Mucosa of stomach (tissue), 1 donor: ENCODE measurements around the gene HEPH.
"Not testable (repeated sequence)": the region's sequence is repeated elsewhere in the genome, so short reads cannot be mapped to it uniquely, and the experiment has no call there.

Experiments used
- H3K27me3 ChIP-seq: one replicate; pipeline ENCODE4 v1.7.0; 2013; ENCODE audit warnings: mild to moderate bottlenecking, low read length; ENCODE audit not compliant: control insufficient read depth, insufficient read depth
- H3K36me3 ChIP-seq: one replicate; pipeline ENCODE4 v1.7.0; 2013; ENCODE audit warnings: low read length; ENCODE audit not compliant: control insufficient read depth, insufficient read depth
- H3K4me1 ChIP-seq: one replicate; pipeline ENCODE4 v1.7.0; 2013; ENCODE audit warnings: mild to moderate bottlenecking, low read length; ENCODE audit not compliant: control insufficient read depth, insufficient read depth
- H3K4me3 ChIP-seq: one replicate; pipeline ENCODE4 v1.7.0; 2013; ENCODE audit warnings: low read length
- H3K9ac ChIP-seq: one replicate; pipeline ENCODE4 v1.7.0; 2013; ENCODE audit warnings: mild to moderate bottlenecking, low read length, moderate library complexity
- H3K9me3 ChIP-seq: one replicate; pipeline ENCODE4 v1.7.0; 2013; ENCODE audit warnings: mild to moderate bottlenecking, low read length, moderate library complexity; ENCODE audit not compliant: control insufficient read depth
- donor health status: Pancreatic carcinoma.

Gene HEPH, protein sequence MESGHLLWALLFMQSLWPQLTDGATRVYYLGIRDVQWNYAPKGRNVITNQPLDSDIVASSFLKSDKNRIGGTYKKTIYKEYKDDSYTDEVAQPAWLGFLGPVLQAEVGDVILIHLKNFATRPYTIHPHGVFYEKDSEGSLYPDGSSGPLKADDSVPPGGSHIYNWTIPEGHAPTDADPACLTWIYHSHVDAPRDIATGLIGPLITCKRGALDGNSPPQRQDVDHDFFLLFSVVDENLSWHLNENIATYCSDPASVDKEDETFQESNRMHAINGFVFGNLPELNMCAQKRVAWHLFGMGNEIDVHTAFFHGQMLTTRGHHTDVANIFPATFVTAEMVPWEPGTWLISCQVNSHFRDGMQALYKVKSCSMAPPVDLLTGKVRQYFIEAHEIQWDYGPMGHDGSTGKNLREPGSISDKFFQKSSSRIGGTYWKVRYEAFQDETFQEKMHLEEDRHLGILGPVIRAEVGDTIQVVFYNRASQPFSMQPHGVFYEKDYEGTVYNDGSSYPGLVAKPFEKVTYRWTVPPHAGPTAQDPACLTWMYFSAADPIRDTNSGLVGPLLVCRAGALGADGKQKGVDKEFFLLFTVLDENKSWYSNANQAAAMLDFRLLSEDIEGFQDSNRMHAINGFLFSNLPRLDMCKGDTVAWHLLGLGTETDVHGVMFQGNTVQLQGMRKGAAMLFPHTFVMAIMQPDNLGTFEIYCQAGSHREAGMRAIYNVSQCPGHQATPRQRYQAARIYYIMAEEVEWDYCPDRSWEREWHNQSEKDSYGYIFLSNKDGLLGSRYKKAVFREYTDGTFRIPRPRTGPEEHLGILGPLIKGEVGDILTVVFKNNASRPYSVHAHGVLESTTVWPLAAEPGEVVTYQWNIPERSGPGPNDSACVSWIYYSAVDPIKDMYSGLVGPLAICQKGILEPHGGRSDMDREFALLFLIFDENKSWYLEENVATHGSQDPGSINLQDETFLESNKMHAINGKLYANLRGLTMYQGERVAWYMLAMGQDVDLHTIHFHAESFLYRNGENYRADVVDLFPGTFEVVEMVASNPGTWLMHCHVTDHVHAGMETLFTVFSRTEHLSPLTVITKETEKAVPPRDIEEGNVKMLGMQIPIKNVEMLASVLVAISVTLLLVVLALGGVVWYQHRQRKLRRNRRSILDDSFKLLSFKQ

GRCh38 chrX:66163849-66164411 is at the start of gene HEPH:
Gene HEPH, plus strand, starts transcription at chrX:66164247. Its CDS starts 6,324 bp downstream, at chrX:66170571.
- H3K27me3 ChIP-seq: no peaks in the 10 kb centered on the region
- no peak within 1 kb of the TSS for H3K4me3 ChIP-seq
- no peaks in the 10 kb centered on the region for H3K4me1 ChIP-seq
- H3K9me3 ChIP-seq: no peaks in the 10 kb centered on the region
- H3K36me3 ChIP-seq: no peaks in the 10 kb centered on the region
- H3K9ac ChIP-seq: no peak within 1 kb of the TSS

GRCh38 chrX:66118722-66119121 is 45.3 kb upstream of the HEPH start:
- not testable (repeated sequence) for H3K4me3 ChIP-seq, H3K36me3 ChIP-seq, H3K4me1 ChIP-seq, H3K27me3 ChIP-seq, H3K9ac ChIP-seq, H3K9me3 ChIP-seq

DNA sequence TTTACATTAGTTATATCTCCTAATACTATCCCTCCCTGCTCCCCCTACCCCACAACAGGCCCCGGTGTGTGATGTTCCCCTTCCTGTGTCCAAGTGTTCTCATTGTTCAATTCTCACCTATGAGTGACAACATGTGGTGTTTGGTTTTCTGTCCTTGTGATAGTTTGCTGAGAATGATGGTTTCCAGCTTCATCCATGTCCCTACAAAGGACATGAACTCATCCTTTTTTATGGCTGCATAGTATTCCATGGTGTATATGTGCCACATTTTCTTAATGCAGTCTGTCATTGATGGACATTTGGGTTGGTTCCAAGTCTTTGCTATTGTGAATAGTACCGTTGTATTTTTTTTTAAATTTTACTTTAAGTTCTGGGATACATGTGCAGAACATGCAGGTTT is 42.7 kb upstream of the HEPH start:
- not testable (repeated sequence) for H3K4me3 ChIP-seq, H3K9me3 ChIP-seq, H3K27me3 ChIP-seq, H3K36me3 ChIP-seq, H3K9ac ChIP-seq, H3K4me1 ChIP-seq

DNA sequence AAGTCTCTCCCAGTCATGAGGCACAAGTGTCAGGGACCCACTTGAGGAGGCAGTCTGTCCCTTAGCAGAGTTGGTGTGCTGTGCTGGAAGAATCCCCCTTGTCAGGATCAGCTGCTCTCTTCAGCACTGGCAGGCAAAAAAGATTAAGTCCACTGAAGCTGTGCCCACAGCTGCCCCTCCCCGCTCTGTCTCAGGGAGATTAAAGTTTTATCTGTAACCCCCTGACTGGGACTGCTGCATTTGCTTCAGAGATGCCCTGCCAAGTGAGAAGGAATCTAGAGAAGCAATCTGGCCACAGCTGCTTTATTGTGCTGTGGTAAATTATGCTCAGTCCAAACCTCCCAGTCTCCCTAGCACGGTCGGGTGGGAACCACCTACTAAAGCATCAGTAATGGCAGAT is 37.4 kb upstream of the HEPH start:
- H3K4me3 ChIP-seq: no peak overlapping the region
- H3K27me3 ChIP-seq: no peaks in the 10 kb centered on the region
- no peak overlapping the region for H3K9ac ChIP-seq
- no peaks in the 10 kb centered on the region for H3K4me1 ChIP-seq
- H3K9me3 ChIP-seq: no peaks in the 10 kb centered on the region
- no peaks in the 10 kb centered on the region for H3K36me3 ChIP-seq

DNA sequence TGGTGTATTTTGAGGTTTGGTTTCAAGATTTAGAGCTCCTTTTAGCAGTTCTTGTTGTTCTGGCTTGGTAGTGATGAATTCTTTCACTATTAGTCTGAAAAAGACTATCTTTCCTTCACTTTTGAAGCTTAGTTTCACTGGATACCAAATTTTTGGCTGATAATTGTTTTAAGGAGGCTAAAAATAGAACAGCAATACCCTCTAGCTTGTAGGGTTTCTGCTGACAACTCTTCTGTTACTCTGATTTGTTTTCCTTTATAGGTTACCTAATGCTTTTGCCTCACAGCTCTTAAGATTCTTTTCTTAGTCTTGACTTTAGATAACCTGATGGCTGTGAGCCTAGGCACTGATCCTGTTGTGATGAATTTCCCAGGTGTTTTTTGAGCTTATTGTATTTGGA is 33.6 kb upstream of the HEPH start:
- no peaks in the 10 kb centered on the region for H3K36me3 ChIP-seq
- H3K4me3 ChIP-seq: no peak overlapping the region
- no peaks in the 10 kb centered on the region for H3K27me3 ChIP-seq
- H3K9me3 ChIP-seq: no peaks in the 10 kb centered on the region
- no peaks in the 10 kb centered on the region for H3K4me1 ChIP-seq
- H3K9ac ChIP-seq: no peak overlapping the region

DNA sequence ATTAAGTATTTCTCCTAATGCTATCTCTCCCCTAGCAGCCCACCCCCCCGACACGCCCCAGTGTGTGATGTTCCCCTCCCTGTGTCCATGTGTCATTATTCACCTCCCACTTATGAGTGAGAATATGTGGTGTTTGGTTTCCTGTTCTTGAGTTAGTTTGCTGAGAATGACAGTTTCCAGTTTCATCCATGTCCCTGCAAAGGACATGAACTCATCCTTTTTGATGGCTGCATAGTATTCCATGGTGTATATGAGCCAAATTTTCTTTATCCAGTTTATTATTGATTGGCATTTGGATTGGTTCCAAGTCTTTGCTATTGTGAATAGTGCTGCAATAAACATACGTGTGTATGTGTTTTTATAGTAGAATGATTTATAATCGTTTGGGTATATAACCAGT is 28.8 kb upstream of the HEPH start:
- H3K36me3 ChIP-seq, H3K4me1 ChIP-seq, H3K9ac ChIP-seq, H3K9me3 ChIP-seq, H3K4me3 ChIP-seq, H3K27me3 ChIP-seq: not testable (repeated sequence)

GRCh38 chrX:66142351-66142750 is 21.7 kb upstream of the HEPH start:
- H3K36me3 ChIP-seq: no peaks in the 10 kb centered on the region
- H3K4me3 ChIP-seq: no peak overlapping the region
- no peaks in the 10 kb centered on the region for H3K27me3 ChIP-seq
- no peak overlapping the region for H3K9ac ChIP-seq
- H3K4me1 ChIP-seq: no peaks in the 10 kb centered on the region
- no peaks in the 10 kb centered on the region for H3K9me3 ChIP-seq

DNA sequence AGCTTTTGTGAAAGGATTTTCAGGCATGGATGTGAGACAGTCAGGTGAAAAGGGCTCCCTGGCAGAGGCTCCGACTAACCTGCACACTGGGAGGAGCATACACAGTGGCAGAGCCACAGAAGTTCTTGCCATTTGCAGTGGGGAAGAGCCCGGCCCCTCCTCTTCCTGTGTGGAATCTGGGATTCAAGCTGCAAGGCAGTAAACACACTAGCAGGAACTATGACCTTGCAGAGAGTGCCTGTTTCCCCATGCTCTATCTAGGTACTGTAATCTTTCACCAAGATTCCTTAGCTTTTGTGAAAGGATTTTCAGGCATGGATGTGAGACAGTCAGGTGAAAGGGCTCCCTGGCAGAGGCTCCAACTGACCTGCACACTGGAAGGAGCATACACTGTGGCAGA is 19.8 kb upstream of the HEPH start:
- Histone ChIP-seq H3K4me1 (no peaks in the 10 kb centered on the region), H3K4me3 (no peak overlapping the region), H3K9ac (no peak overlapping the region), H3K9me3 (no peaks in the 10 kb centered on the region), H3K27me3 (no peaks in the 10 kb centered on the region), H3K36me3 (no peaks in the 10 kb centered on the region)

- Histone ChIP-seq H3K36me3 (no peaks in the 10 kb centered on the region), H3K9me3 (no peaks in the 10 kb centered on the region), H3K27me3 (no peaks in the 10 kb centered on the region), H3K9ac (no peak overlapping the region), H3K4me1 (no peaks in the 10 kb centered on the region), H3K4me3 (no peak overlapping the region)
Measured at GRCh38 chrX:66149519-66149918, 14.5 kb upstream of the HEPH start.

DNA sequence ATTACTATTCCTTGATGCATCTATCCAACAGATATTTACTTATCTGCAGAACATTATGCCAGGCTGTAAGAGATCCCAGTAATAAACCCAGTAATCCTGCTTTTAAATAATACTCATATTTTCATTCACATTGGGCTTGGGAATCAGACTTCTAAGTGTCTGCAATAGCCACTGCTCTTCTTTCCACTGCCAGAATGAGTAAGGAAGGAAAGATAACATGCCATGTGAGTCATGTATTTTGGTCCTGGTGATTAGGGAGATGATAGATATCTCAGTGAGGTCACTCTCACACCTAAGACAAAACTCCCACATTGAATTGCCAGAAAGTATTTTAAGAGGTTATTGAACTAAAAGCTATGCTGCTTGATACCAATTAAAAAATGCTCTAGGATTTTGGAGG is 13.9 kb upstream of the HEPH start:
- H3K4me3 ChIP-seq: no peak overlapping the region
- H3K27me3 ChIP-seq: no peaks in the 10 kb centered on the region

DNA sequence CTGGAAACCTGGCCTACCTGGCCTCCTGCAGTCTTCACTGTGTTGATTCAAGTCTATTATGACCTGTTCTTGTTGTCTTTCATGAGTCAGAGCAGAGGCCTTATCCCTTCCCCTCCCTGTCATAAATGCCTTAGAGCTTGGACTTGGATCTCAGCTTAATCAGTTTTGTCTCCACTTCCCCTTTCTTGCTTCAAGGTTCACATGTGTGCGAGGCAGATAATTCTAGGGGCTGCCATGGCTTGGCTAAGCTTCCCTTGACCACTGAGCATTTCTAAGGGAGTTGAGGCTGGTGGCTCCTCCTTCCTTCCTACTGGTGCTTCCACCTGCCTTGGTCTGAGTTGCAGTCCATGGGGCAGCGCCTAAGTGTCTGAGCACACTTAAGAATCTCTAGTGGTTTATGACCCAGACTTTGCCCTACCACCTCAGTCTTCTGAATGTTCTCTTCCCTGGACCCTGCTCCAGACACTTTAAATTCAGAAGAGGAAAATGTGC is 1.7 kb upstream of the HEPH start:
- no peaks in the 10 kb centered on the region for H3K36me3 ChIP-seq
- H3K27me3 ChIP-seq: no peaks in the 10 kb centered on the region
- H3K9ac ChIP-seq: no peak overlapping the region
- H3K9me3 ChIP-seq: no peaks in the 10 kb centered on the region
- no peaks in the 10 kb centered on the region for H3K4me1 ChIP-seq
- H3K4me3 ChIP-seq: no peak overlapping the region

More for the DNA sequence above, 13.9 kb upstream of the HEPH start:
- Histone ChIP-seq H3K4me1 (no peaks in the 10 kb centered on the region), H3K9ac (no peak overlapping the region), H3K36me3 (no peaks in the 10 kb centered on the region), H3K9me3 (no peaks in the 10 kb centered on the region)
